GM12878 (cell line): Measurements from ENCODE around the gene PAK2.

ENCODE experiments used
- BHLHE40 ChIP-seq, 2 experiments: fragments of 450-650 bp in 1 of 2; IDR thresholded peaks; 2 replicates each; pipeline ENCODE4 v1.6.1; 2011 to 2017; ENCODE audit warnings: low read depth in 2 of 2, borderline replicate concordance in 1 of 2, improper control_type of control experiment in 1 of 2, low read length in 1 of 2, mild to moderate bottlenecking in 1 of 2
- BMI1 ChIP-seq: fragments of 450-650 bp; IDR thresholded peaks from 2 replicates; pipeline ENCODE4 v1.6.1; 2016; ENCODE audit warnings: mild to moderate bottlenecking, moderate library complexity, borderline replicate concordance
- CHD4 ChIP-seq: fragments of 200-600 bp; sonication (generic); IDR thresholded peaks from 2 replicates; pipeline ENCODE4 v1.6.1; 2016; ENCODE audit warnings: mild to moderate bottlenecking
- CTCF ChIP-seq, 3 experiments: IDR thresholded peaks in 2 of 3; conservative IDR thresholded peaks in 1 of 3; 2 replicates each; pipeline ENCODE4 v1.5.1; 2011; ENCODE audit warnings: low read depth in 3 of 3, low read length in 3 of 3, mild to moderate bottlenecking in 3 of 3, control low read depth in 2 of 3, moderate library complexity in 2 of 3, inconsistent platforms in 1 of 3, mixed read lengths in 1 of 3; ENCODE audit not compliant: control insufficient read depth in 2 of 3, insufficient read depth in 1 of 3; ENCODE audit errors: extremely low read depth in 1 of 3
- GABPA ChIP-seq: IDR thresholded peaks from 2 replicates; pipeline ENCODE4 v1.6.1; 2014; ENCODE audit warnings: antibody characterized with exemption, low read depth, mild to moderate bottlenecking, inconsistent platforms
- MYC ChIP-seq: IDR thresholded peaks from 2 replicates; pipeline ENCODE4 v1.6.1; 2011; ENCODE audit warnings: mild to moderate bottlenecking, low read length, moderate library complexity, inconsistent platforms; ENCODE audit not compliant: insufficient read depth, insufficient replicate concordance, insufficient read length, severe bottlenecking
- POLR2A ChIP-seq: IDR thresholded peaks from 2 replicates; pipeline ENCODE4 v1.6.1; 2011; ENCODE audit warnings: low read depth, mild to moderate bottlenecking, low read length

- TF ChIP-seq POLR2A (no peak), CTCF (IDR thresholded peaks at IDR 0.05 in 2 of 3, conservative IDR thresholded peaks at IDR 0.05 in 1 of 3; ENCODE audit: control insufficient read depth in 2 of 3, extremely low read depth in 1 of 3, insufficient read depth in 1 of 3, low read depth in 3 of 3, low read length in 3 of 3) (no peak), BMI1 (no peak), BHLHE40 (IDR thresholded peaks at IDR 0.05; ENCODE audit: borderline replicate concordance in 1 of 2, low read depth in 2 of 2, low read length in 1 of 2) (peak; percentile 76), MYC (no peak), GABPA (no peak), CHD4 (no peak)
Observed at GRCh38 chr3:196740481-196741248, 1.0 kb downstream of the PAK2 start.
